Measurements from ENCODE around the gene EFNA2.

- no peak for TF ChIP-seq CTCF (IDR thresholded peaks at IDR 0.05)
- no peak for TF ChIP-seq POLR2A (IDR thresholded peaks at IDR 0.05)
- no peak for TF ChIP-seq EP300 (IDR thresholded peaks at IDR 0.05)
Observed at GRCh38 chr19:1288226-1288612, 2.5 kb downstream of the EFNA2 start.

All from stomach (tissue), 4 donors.